Cerebellar nuclear complex (tissue), 1 donor: ENCODE data around the gene BEX3.

Experiments
- DNase-seq, 2 experiments: peaks; one replicate each; lab custom pipeline; 2025; lab: John Stamatoyannopoulos, UW

The BEX3 gene

DNA sequence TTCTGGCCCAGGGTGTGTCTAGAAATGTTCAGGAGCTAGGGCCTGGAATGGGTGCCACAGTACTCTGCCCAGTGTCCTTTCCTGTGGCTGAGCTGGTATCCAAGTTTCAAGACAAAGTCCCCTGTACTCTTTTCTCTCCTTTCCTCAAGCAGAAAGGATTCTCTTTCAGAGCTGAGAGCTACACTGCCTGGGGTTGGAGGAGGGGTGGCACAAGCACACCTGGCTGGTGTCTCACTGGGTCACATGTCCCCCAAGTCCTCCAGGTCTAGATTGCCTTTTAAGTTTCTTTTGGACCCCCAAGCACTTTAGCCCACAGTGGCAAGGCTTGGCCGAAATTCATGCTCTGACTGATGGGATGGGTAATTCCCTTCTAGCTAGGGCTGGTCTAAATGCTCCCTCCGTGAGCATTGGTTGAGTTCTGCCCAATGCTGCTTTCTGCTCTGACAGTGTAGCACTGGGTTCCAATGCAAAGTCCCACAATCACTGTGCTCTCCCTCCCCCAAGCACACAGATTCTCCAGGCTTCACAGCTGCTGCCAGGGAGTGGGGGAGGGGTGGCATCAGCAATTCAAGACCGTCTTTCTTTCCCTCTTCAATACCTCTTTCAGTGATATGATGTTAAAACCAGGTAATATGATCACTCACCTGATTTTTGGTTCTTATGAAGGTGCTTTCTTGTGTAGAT is 47.8 kb downstream of the BEX3 start:
- no peak for DNase-seq
